ENCODE measurements around the gene DLL1. TPM values are rescaled to one million over a fixed set of nuclear protein-coding genes. Genes with fewer than 3 reads are reported as not detected.
A peak's percentile ranks its signal among the peaks of the same experiment; 100 is the strongest.

The DLL1 gene
- total RNA-seq, 1 donor = 1.8 TPM

DNA sequence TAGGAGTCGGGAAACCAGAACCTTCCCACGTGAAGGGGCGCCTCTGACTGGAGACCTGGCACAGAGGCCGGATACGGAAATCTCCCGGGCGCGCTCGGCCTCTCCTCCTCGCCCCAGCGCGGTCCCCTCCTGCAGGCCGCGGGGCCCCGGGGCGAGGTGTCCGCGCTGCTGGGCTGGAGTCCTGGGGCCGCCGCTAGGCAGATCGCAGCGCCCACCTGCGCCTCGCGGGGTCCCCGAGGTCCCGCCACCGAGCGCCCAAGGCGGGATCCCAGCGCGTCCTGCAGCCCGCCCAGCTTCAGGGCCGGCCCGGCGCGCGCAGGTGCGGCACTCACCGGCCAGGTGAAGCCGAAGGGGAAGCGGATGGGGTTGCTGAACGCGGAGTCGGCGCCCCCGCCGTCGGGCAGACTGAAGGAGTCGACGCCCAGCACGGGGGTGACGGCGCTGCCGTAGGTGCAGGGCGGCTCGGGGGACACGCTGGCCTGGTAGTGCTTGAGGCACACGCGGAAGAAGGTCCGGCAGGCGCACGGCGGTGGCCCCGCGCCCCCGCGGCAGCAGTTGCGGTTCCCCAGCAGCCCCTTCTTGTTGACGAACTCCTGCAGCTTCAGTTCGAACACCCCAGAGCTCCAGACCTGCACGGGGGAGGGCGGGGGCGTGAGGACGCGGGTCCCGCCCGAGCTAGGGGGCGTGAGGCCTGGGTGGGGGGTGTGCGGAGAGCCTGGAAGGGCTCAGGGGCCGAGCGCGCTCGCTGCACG is 1.5 kb downstream of the DLL1 start:
- peak overlapping the region; percentile 54 for H3K4me3 ChIP-seq (ENCODE audit: low read length)

DNA sequence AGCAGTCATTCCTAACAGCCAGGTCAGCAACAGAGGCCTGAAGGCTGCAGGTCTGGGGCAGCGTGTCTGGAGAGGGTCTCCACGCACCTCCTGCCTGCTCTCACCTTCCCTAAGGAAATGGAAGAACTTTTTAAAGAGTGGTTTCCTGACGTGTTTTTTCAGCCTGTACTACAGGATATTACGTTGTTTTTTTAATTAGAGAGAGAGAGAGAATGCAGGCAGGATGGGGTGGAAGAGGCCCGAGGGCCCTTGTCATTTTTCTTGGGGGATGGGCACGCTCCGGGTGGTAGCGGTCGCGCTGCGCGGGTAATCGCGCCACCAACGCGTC is 2.1 kb downstream of the DLL1 start:
- peak overlapping the region; percentile 54 for H3K4me3 ChIP-seq (ENCODE audit: low read length)
- no peaks in the 10 kb centered on the region for H3K9me3 ChIP-seq (ENCODE audit: low read depth, low read length)
- peaks cover 53% of the 10 kb centered on the region for H3K27me3 ChIP-seq (ENCODE audit: insufficient read depth, low read length)
- H3K4me1 ChIP-seq (ENCODE audit: insufficient read depth, low read length) = peaks cover 53% of the 10 kb centered on the region

More for the DNA sequence above, 1.5 kb downstream of the DLL1 start:
- Histone ChIP-seq H3K4me1 (ENCODE audit: insufficient read depth, low read length) (peaks cover 57% of the 10 kb centered on the region), H3K27me3 (ENCODE audit: insufficient read depth, low read length) (peaks cover 59% of the 10 kb centered on the region), H3K9me3 (ENCODE audit: low read depth, low read length) (no peaks in the 10 kb centered on the region)

DNA sequence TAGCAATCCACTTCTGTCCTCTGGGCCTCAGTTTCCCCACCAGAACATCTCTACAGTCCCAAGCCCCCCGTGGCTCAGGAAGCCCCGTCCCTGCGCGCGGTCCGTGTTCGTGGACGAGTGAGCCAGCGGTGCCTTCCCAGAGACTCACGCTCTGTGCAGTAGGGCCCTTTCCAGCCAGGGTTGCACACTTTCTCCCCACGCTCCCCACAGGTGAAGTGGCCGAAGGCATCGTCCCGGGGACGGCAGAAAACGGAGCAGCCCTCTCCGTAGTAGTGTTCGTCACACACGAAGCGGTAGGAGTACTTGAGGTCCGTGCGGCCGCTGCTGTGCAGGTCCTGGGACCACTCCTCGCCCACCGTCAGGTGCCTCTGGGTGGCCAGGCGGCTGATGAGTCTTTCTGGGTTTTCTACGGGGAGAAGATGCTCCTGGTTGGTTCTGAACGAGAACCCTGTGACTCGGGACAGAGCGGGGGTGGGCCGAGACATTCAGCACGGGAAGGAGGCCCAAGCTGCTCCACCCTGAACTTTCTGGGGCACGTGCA is 2.7 kb downstream of the DLL1 start:
- peaks cover 47% of the 10 kb centered on the region for H3K27me3 ChIP-seq (ENCODE audit: insufficient read depth, low read length)
- H3K9me3 ChIP-seq (ENCODE audit: low read depth, low read length) = no peaks in the 10 kb centered on the region
- no peak overlapping the region for H3K4me3 ChIP-seq (ENCODE audit: low read length)
- peaks cover 47% of the 10 kb centered on the region for H3K4me1 ChIP-seq (ENCODE audit: insufficient read depth, low read length)

DNA sequence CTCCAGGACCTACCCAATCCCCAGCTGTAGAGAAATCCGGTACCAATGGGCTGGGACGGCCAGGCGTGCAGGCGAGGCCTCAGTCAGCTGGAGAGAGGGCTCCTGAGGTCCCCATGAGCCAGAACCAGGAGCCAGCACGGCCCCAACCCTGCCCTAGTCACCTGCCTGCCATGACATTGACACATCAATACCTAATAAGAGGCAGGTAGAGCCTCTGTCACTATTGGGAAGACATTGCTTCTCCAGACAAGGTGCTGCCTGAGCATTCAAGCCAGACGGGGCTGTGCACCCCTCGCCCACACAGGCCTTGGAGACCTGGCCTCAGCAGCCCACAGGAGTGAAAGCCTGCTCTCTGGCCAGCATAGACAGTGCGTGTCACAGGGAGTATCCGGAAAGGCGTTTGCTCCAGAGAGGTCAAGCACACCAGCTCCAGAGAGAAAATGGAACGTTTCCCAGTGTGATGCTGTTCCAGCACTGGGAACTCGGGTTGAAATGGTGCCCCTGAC is 3.5 kb downstream of the DLL1 start:
- Histone ChIP-seq H3K9me3 (ENCODE audit: low read depth, low read length) (no peaks in the 10 kb centered on the region), H3K4me3 (ENCODE audit: low read length) (no peak overlapping the region), H3K27me3 (ENCODE audit: insufficient read depth, low read length) (peaks cover 40% of the 10 kb centered on the region), H3K4me1 (ENCODE audit: insufficient read depth, low read length) (peaks cover 40% of the 10 kb centered on the region)

DNA sequence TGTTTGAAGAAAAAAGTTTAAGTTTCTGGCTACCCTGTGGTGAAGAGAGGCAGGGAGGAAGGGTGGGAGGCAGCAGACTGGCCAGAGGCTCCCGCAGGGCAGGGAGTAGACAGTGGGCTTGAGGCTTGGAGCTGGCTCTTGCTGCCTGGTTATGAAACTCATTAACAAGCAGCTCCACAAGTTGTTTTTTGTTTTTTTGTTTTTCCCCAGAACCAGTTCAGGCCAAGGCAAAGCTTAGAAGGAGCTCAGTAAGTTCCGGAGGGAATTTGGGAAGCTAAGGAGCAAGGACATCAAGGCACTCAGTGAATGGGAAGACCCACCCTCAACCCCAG is 4.0 kb downstream of the DLL1 start:
- H3K9me3 ChIP-seq (ENCODE audit: low read depth, low read length) = no peaks in the 10 kb centered on the region
- H3K27me3 ChIP-seq (ENCODE audit: insufficient read depth, low read length) = peaks cover 34% of the 10 kb centered on the region
- no peak overlapping the region for H3K4me3 ChIP-seq (ENCODE audit: low read length)
- peaks cover 34% of the 10 kb centered on the region for H3K4me1 ChIP-seq (ENCODE audit: insufficient read depth, low read length)

DNA sequence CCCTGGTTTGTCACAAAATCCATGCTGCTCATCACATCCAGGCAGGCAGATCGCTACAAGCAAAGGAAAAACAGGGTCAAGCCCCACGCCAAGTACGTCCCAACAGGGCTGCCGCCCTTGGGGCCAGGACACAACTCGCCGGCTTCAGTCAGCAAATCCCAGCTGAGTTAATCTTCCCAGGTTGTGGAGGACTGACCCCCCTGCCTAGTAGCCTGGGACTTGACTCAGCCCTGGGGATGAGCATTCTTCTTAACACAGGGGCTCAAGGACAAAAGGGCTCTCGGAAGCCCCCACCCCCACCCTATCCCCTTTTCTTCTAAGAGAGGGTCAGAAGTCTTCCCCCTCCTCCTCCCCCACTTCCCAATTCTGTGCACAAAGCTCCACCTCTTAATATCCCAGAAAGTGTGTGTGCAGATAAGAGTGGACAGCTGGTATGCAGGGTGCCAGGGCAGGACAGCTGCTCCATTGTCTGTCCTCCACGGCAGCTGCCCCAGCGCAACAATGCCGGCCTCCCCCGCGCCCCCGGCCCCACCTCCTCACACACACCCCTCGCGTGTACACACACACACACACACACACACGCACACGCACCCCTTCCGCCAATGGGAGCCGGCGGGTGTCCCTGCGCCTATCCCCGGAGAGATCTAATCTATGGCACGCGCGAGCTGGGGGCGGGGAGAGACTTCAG is 4.5 kb downstream of the DLL1 start:
- no peaks in the 10 kb centered on the region for H3K9me3 ChIP-seq (ENCODE audit: low read depth, low read length)
- peaks cover 29% of the 10 kb centered on the region for H3K4me1 ChIP-seq (ENCODE audit: insufficient read depth, low read length)
- no peak overlapping the region for H3K4me3 ChIP-seq (ENCODE audit: low read length)
- peaks cover 30% of the 10 kb centered on the region for H3K27me3 ChIP-seq (ENCODE audit: insufficient read depth, low read length)

DNA sequence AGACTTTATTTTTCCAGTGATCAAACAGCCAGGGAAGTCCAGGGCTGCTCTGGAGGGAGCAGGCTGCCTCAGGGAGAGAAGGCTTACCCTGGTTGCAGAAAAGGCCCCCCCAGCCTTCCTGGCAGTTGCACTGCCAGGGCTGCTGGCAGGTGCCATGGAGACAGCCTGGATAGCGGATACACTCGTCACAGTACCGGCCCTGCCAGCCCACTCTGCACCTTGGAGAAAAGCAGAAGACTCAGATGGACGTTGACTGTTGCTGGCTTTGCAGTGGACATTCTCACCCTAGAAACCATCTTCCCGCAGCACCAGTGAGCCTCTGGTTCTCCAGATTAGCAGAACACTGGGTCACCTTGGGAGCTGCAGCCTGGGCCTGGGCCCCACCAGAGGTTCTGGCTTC is 5.4 kb downstream of the DLL1 start:
- Histone ChIP-seq H3K9me3 (ENCODE audit: low read depth, low read length) (no peaks in the 10 kb centered on the region), H3K4me3 (ENCODE audit: low read length) (no peak overlapping the region), H3K4me1 (ENCODE audit: insufficient read depth, low read length) (peaks cover 22% of the 10 kb centered on the region), H3K27me3 (ENCODE audit: insufficient read depth, low read length) (peaks cover 30% of the 10 kb centered on the region)

DNA sequence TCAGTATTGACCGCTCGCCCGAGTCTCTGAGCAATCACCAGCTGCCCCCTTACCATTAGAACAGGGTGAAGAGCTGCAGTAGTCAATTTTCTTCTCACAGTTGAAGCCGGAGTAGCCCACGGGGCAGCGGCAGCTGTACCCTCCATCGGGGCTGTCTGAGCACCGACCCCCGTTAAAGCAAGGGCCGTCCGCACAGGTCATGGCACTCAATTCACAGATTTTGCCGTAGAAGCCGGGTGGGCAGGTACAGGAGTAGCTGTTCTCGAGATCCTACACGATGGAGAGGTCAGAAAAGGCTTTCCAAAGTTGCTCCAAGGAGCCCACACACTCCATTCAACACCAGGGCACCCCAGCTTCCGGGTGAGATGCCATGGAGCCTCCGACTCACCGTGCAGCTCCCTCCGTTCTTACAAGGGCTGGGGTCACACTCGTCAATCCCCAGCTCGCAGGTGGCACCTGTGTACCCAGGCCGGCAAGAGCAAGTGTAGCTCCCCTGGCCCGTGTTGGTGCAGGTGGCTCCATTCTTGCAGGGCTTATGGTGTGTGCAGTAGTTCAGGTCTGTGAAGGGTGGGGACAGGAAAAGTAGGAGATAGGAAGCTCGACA is 5.9 kb downstream of the DLL1 start:
- H3K4me1 ChIP-seq (ENCODE audit: insufficient read depth, low read length) = peaks cover 19% of the 10 kb centered on the region
- H3K9me3 ChIP-seq (ENCODE audit: low read depth, low read length) = no peaks in the 10 kb centered on the region
- H3K27me3 ChIP-seq (ENCODE audit: insufficient read depth, low read length) = peaks cover 27% of the 10 kb centered on the region
- H3K4me3 ChIP-seq (ENCODE audit: low read length) = no peak overlapping the region

DNA sequence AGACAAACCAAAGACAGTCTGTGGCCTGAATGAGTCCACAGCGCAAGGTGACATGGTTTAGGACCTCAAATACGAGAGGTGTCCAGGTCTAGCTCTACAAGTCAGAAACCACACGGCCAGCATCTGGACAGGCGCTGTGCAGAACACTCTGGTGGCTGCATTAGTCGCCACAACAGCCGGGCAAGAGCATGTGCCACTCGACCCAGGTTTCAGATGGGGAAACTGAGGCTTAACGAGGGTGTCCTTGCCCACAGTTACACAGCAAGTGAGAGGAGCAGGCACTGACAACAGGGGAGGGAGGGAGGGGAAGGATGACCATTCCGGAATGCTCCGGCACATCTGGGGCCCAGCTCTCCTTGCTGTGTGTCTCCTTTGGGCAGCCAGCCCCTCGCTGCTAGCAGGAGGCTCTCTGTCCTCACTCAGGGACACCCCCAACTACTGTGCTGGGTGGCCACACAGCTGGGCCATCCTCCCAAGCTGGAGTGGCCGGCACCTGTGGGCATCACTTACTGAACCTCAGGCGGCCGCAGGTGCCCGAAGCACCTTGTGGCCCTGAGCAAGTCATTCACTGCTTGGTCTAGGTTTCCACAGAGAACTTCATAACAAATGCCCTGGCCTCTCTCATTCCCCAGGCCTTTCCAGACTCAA is 6.6 kb downstream of the DLL1 start:
- Histone ChIP-seq H3K9me3 (ENCODE audit: low read depth, low read length) (no peaks in the 10 kb centered on the region), H3K4me1 (ENCODE audit: insufficient read depth, low read length) (peaks cover 11% of the 10 kb centered on the region), H3K27me3 (ENCODE audit: insufficient read depth, low read length) (peaks cover 27% of the 10 kb centered on the region), H3K4me3 (ENCODE audit: low read length) (no peak overlapping the region)

DNA sequence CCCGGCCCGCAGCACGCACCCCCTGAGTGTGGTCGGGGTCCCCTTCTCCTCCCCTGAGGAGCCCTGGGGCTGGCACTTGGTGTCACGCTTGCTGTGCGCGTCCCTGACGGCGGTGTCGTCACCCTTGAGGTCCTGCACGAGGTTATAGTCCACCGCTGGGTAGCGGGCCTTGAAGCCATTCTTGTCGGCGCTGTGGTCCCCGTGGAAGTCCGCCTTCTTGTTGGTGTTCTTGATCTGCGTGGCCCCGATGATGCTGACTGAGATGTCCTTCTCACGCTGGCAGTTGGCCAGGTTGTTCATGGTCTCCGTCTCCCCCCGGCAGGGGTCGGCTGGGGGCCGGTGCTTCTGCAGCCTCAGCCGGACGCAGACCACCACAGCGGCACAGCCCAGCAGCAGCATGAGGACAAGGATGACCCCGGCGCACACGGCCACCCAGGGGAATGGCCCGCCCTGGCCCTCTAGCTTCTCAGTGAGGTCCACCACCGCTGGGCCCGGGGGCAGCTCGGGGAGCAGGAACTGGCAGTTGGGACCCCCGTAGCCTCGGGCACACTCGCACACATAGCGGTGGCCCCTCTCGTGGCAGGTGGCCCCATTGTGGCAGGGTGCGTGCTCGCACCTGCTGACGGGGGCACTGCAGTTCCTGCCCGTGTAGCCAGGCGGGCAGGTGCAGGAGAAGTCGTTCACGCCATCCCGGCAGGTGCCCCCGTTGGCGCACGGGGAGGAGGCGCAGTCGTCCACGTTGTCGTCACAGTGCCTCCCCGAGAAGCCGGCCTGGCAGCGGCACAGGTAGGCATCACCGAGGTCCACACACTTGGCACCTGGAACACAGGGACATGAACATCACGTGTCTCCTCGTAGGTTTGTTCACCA is 7.4 kb downstream of the DLL1 start:
- no peaks in the 10 kb centered on the region for H3K9me3 ChIP-seq (ENCODE audit: low read depth, low read length)
- H3K4me1 ChIP-seq (ENCODE audit: insufficient read depth, low read length) = peaks cover 11% of the 10 kb centered on the region
- H3K27me3 ChIP-seq (ENCODE audit: insufficient read depth, low read length) = peaks cover 20% of the 10 kb centered on the region
- no peak overlapping the region for H3K4me3 ChIP-seq (ENCODE audit: low read length)

DNA sequence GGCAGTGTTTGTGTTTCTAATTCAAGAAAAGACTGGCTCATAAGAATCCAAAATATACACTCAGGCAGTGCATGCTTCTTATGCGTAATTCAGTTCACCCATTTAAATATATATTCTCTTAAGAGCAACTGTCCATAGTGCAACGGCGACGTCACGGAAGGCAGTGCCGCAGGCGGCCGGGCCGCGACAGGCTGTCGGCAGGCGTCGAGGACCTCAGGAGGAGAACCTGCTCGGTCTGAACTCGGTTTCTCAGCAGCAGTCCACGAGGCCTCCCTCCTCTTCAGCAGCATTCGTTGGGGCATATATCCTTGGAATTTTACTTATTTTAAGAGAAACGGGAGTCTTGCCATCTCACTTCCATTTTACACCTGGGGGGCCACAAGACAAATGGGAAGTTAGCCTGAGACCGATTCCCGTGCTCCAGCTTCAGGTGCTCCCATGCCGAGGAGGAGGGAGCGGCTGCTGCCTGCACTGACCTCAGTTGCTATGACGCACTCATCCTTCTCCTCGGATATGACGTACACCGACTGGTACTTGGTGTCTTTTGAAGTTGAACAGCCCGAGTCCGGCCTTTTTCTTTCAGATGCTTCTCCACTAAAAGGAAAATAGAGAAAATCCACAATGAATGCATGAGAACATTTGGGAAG is 8.2 kb downstream of the DLL1 start:
- Histone ChIP-seq H3K9me3 (ENCODE audit: low read depth, low read length) (no peaks in the 10 kb centered on the region), H3K27me3 (ENCODE audit: insufficient read depth, low read length) (peaks cover 12% of the 10 kb centered on the region), H3K4me3 (ENCODE audit: low read length) (no peak overlapping the region), H3K4me1 (ENCODE audit: insufficient read depth, low read length) (peaks cover 15% of the 10 kb centered on the region)

DNA sequence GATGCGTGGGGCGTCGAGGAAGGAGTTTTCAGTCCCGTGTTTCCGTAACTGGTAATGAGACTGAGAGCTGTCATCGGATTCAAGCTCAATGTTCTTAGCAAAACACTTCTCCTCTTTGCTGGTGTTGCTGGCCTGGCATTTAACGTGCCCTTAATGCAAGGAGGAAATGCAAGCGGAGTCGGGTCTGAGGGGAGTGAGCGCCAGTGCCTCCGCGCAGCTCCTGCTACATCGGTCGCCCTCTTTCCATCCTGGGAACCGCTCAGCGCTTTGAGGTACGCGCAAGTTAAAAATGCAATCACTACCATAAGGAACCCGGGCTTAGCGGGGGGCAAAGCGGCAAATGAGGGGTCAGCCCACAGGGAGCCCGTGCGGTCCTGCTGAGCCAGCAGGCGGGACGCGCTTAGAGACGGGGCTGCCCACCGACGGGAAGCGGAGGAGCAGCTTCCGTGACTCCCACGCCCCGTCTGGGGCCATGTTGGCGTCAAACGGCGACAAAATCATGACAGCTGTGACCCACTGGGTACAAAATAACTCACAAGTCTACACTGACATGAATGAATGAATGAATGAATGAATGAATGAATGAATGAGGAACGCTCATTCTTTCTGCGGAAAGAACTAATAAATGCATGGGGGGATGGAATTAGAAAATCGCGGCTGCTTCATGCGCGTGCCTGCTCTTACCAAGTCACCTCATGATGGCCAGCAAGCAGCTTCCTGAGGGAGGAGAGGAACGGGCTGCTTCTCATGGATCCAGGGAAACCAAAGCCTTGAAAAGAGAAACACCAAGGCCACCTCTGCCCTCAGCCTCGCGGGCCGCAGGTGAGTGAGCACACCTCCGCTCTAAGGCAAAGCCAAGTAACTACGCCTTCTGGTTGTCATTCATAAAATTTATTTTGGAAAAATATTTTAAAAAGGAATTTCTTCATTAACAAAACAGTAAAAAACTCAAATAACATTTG is 9.3 kb downstream of the DLL1 start:
- Histone ChIP-seq H3K9me3 (ENCODE audit: low read depth, low read length) (no peaks in the 10 kb centered on the region), H3K27me3 (ENCODE audit: insufficient read depth, low read length) (peaks cover 2% of the 10 kb centered on the region), H3K4me3 (ENCODE audit: low read length) (no peak overlapping the region), H3K4me1 (ENCODE audit: insufficient read depth, low read length) (peaks cover 15% of the 10 kb centered on the region)

DNA sequence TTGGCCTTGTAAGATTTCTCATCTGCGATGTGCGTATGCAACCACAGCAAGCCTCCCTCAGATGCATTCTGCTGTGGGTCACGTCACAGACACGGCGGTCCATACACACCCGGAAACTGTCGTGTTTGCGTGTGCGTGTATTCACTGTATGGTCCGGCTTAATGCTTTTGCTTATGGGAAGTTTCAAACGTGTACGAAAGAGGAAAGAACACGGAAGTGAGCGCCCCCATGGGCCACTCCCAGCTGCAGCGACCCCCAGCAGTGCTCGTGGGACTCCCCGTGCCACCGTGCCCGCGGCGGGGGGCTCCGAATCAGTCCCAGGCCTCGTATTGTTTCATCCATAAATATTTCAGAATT is 10.2 kb downstream of the DLL1 start:
- no peaks in the 10 kb centered on the region for H3K27me3 ChIP-seq (ENCODE audit: insufficient read depth, low read length)
- no peak overlapping the region for H3K4me3 ChIP-seq (ENCODE audit: low read length)
- peaks cover 15% of the 10 kb centered on the region for H3K4me1 ChIP-seq (ENCODE audit: insufficient read depth, low read length)
- no peaks in the 10 kb centered on the region for H3K9me3 ChIP-seq (ENCODE audit: low read depth, low read length)

Measured in mononuclear cell (primary cell).